ENCODE results near the gene PIK3CB. TPM values are rescaled to one million over a fixed set of nuclear protein-coding genes. Genes with fewer than 3 reads are reported as not detected.

Gene PIK3CB
- total and polyA plus RNA-seq, 4 donors = 12.8 to 41.9 (median 27.5) TPM

DNA sequence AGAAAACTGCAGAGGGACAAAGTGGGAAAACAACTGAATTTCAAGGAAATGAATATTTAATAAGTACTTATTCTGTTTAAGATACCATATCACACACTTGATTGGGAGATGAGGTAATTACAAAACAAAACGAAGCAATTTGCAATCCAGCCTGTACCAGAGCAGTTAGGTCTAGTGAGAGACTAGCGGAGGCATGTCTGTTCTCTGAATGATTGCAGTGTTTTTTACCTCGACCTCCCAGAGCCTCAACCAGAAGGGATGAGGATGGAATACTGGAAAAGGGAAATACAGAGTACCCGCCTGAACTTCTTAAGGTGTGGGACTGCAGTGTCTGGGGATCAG lies 59.5 kb downstream of the PIK3CB start:
- no peaks in the 10 kb centered on the region for H3K27me3 ChIP-seq (ENCODE audit: control insufficient read depth in 3 of 3, insufficient read depth in 3 of 3, low read length in 2 of 3)
- H3K36me3 ChIP-seq (ENCODE audit: control insufficient read depth in 4 of 4, insufficient read depth in 4 of 4, low read length in 4 of 4) = peaks cover 0 to 2% (median 0%) of the 10 kb centered on the region in 4 donors
- WGBS, 2 donors = 58 to 64% methylated on average over 4 of the region's 4 CpGs
- no peak for ATAC-seq (ENCODE audit: insufficient read depth, low FRiP score)
- peaks cover 3 to 14% (median 8%) of the 10 kb centered on the region in 5 donors for H3K4me1 ChIP-seq (ENCODE audit: control insufficient read depth in 5 of 5, insufficient read depth in 5 of 5, low read length in 5 of 5)
- H3K9ac ChIP-seq (ENCODE audit: insufficient read depth in 1 of 2, low read length in 2 of 2) = no peak overlapping the region
- DNase-seq = no peak
- no peaks in the 10 kb centered on the region for H3K9me3 ChIP-seq (ENCODE audit: control insufficient read depth in 4 of 4, insufficient read depth in 3 of 4, low read length in 3 of 4)
- peak overlapping the region in 1 of 2 donors; percentile 83 for H3K27ac ChIP-seq (ENCODE audit: low read depth in 1 of 2, low read length in 1 of 2)
- H3K4me3 ChIP-seq = no peak overlapping the region
- TF ChIP-seq, protein P1, sequence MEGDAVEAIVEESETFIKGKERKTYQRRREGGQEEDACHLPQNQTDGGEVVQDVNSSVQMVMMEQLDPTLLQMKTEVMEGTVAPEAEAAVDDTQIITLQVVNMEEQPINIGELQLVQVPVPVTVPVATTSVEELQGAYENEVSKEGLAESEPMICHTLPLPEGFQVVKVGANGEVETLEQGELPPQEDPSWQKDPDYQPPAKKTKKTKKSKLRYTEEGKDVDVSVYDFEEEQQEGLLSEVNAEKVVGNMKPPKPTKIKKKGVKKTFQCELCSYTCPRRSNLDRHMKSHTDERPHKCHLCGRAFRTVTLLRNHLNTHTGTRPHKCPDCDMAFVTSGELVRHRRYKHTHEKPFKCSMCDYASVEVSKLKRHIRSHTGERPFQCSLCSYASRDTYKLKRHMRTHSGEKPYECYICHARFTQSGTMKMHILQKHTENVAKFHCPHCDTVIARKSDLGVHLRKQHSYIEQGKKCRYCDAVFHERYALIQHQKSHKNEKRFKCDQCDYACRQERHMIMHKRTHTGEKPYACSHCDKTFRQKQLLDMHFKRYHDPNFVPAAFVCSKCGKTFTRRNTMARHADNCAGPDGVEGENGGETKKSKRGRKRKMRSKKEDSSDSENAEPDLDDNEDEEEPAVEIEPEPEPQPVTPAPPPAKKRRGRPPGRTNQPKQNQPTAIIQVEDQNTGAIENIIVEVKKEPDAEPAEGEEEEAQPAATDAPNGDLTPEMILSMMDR (IDR thresholded peaks at IDR 0.05; ENCODE audit: control extremely low read depth, extremely low read depth) = no peak

DNA sequence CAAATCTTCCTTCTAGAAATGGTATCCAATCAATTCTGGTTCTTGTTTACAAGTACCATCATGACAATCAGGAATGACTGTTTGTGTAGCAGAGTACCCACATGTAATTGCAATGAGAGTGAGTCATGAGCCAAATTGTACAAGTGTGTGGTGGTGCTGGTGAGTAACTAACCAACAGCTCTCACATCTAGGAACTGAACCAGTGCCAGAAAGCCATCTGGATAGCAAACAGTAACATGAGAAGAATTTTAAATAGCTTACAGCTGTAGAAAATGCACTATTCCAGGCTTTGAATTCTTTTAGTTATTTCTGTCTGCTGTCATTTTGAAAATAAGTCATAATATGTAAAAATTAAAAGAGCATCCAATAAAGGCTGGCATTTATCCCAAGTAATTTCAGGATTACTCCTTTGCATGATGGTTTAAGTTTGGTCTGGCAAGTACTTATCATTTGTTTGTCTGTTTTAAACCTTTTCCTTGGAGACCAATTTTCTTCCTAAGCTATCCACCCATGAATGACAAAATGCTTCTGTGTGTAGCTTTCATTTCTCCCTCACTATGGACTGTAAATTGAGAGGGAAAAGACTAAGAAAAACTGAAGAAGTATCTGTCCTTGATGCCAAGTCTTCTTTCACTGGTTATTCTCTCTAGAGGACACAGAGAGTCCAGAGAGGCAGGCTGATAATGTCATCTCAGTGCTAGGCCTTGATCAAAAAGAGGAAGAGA lies 60.0 kb downstream of the PIK3CB start:
- DNase-seq (peak; percentile 73 to 95 (median 93)), ATAC-seq (ENCODE audit: insufficient read depth, low FRiP score) (peak; percentile 91)
- TF ChIP-seq, protein P1 (IDR thresholded peaks at IDR 0.05; ENCODE audit: control extremely low read depth, extremely low read depth) = no peak
- Histone ChIP-seq H3K4me1 (ENCODE audit: control insufficient read depth in 5 of 5, insufficient read depth in 5 of 5, low read length in 5 of 5) (peaks cover 3 to 14% (median 8%) of the 10 kb centered on the region in 5 donors), H3K9me3 (ENCODE audit: control insufficient read depth in 4 of 4, insufficient read depth in 3 of 4, low read length in 3 of 4) (no peaks in the 10 kb centered on the region), H3K36me3 (ENCODE audit: control insufficient read depth in 4 of 4, insufficient read depth in 4 of 4, low read length in 4 of 4) (no peaks in the 10 kb centered on the region), H3K4me3 (no peak overlapping the region), H3K9ac (ENCODE audit: insufficient read depth in 1 of 2, low read length in 2 of 2) (no peak overlapping the region), H3K27ac (ENCODE audit: low read depth in 1 of 2, low read length in 1 of 2) (peak overlapping the region in 1 of 2 donors; percentile 83), H3K27me3 (ENCODE audit: control insufficient read depth in 3 of 3, insufficient read depth in 3 of 3, low read length in 2 of 3) (no peaks in the 10 kb centered on the region)

DNA sequence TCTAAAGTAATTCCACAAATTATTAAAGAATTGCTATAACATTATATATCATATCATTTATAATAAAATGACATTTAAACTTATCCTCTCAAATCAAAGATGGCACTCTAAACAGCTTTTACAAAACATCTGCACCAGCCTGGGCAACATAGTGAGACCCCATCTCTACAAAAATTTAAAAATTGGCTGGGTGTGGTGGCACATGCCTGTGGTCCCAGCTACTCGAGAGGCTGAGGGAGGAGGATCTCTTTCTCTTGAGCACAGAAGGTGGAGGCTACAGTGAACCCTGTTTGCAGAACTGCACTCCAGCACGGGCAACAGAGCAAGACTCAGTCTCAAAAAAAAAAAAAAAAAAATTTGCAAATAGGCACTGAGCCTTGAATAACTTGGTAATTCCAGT lies 63.1 kb downstream of the PIK3CB start:
- Histone ChIP-seq H3K27ac (ENCODE audit: low read depth in 1 of 2, low read length in 1 of 2) (no peak overlapping the region), H3K4me3 (no peak overlapping the region), H3K9me3 (ENCODE audit: control insufficient read depth in 4 of 4, insufficient read depth in 3 of 4, low read length in 3 of 4) (peaks cover 0 to 15% (median 3%) of the 10 kb centered on the region in 4 donors), H3K27me3 (ENCODE audit: control insufficient read depth in 3 of 3, insufficient read depth in 3 of 3, low read length in 2 of 3) (no peaks in the 10 kb centered on the region), H3K36me3 (ENCODE audit: control insufficient read depth in 4 of 4, insufficient read depth in 4 of 4, low read length in 4 of 4) (peaks cover 0 to 7% (median 5%) of the 10 kb centered on the region in 4 donors), H3K4me1 (ENCODE audit: control insufficient read depth in 5 of 5, insufficient read depth in 5 of 5, low read length in 5 of 5) (peaks cover 1 to 14% (median 8%) of the 10 kb centered on the region in 5 donors), H3K9ac (ENCODE audit: insufficient read depth in 1 of 2, low read length in 2 of 2) (no peak overlapping the region)
- no peak for DNase-seq
- no peak for ATAC-seq (ENCODE audit: insufficient read depth, low FRiP score)
- 90 to 96% methylated on average over 2 of the region's 2 CpGs for whole genome bisulfite sequencing, 2 donors
- TF ChIP-seq, protein P1 (IDR thresholded peaks at IDR 0.05; ENCODE audit: control extremely low read depth, extremely low read depth) = no peak

Data from lung (tissue), 12 donors.